ENCODE data around the gene ITPR1. TPM values are rescaled to one million over a fixed set of nuclear protein-coding genes. Genes with fewer than 3 reads are reported as not detected.

Gene ITPR1
- polyA plus RNA-seq, 1 donor from 2014 or later = 2.1 TPM

DNA sequence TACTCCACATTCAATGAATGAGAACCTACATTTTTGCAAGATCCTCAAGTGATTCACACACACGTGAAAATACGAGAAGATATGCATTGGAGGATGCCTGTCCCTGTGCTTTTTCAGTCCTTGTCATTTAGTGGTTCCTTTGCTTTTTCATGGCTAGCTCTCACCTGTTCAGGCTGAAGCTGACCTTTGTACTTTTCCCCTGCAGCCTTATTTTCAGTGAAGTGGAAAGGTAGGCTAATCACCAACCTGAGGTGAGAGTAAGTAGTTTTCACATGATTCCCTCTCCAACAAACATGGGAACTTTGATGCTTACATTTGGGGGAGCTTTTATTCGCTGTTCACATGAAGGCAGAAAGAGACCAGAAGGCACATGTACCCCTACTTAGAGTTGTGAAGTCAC is 8.3 kb downstream of the ITPR1 start:
- no peak for TF ChIP-seq RAD21 (conservative IDR thresholded peaks at IDR 0.05)
- TF ChIP-seq EZH2 (IDR thresholded peaks at IDR 0.05; ENCODE audit: borderline replicate concordance, insufficient read depth, low read length, poor library complexity, severe bottlenecking) = no peak
- TF ChIP-seq MXI1 (conservative IDR thresholded peaks at IDR 0.05; ENCODE audit: poor library complexity, severe bottlenecking) = no peak
- TF ChIP-seq POLR2AphosphoS5 (IDR thresholded peaks at IDR 0.05) = no peak
- TF ChIP-seq REST (IDR thresholded peaks at IDR 0.05; ENCODE audit: borderline replicate concordance) = no peak
- TF ChIP-seq, protein P1, sequence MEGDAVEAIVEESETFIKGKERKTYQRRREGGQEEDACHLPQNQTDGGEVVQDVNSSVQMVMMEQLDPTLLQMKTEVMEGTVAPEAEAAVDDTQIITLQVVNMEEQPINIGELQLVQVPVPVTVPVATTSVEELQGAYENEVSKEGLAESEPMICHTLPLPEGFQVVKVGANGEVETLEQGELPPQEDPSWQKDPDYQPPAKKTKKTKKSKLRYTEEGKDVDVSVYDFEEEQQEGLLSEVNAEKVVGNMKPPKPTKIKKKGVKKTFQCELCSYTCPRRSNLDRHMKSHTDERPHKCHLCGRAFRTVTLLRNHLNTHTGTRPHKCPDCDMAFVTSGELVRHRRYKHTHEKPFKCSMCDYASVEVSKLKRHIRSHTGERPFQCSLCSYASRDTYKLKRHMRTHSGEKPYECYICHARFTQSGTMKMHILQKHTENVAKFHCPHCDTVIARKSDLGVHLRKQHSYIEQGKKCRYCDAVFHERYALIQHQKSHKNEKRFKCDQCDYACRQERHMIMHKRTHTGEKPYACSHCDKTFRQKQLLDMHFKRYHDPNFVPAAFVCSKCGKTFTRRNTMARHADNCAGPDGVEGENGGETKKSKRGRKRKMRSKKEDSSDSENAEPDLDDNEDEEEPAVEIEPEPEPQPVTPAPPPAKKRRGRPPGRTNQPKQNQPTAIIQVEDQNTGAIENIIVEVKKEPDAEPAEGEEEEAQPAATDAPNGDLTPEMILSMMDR (IDR thresholded peaks at IDR 0.05; ENCODE audit: poor library complexity, severe bottlenecking) = no peak
- TF ChIP-seq SMC3 (conservative IDR thresholded peaks at IDR 0.05; ENCODE audit: poor library complexity) = no peak
- TF ChIP-seq EP300 (conservative IDR thresholded peaks at IDR 0.05; ENCODE audit: poor library complexity, severe bottlenecking) = no peak
- no peak overlapping the region for H3K4me2 ChIP-seq (ENCODE audit: low read length)
- H3F3A ChIP-seq (ENCODE audit: insufficient read depth, low read length, poor library complexity, severe bottlenecking) = no peaks in the 10 kb centered on the region
- H2AFZ ChIP-seq (ENCODE audit: low read depth, low read length) = no peak overlapping the region
- H3K9me2 ChIP-seq (ENCODE audit: insufficient read depth, low read length) = no peaks in the 10 kb centered on the region
- no peak overlapping the region for H3K9ac ChIP-seq (ENCODE audit: low read length)
- H3K9me3 ChIP-seq (ENCODE audit: low read length) = no peaks in the 10 kb centered on the region
- H3K79me2 ChIP-seq (replicated peaks; ENCODE audit: insufficient read depth, low read length) = no peaks in the 10 kb centered on the region
- H4K20me1 ChIP-seq (ENCODE audit: insufficient read depth) = no peaks in the 10 kb centered on the region
- H3K4me3 ChIP-seq (ENCODE audit: low read length) = no peak overlapping the region
- no peak overlapping the region for H3K27ac ChIP-seq (ENCODE audit: low read length)
- no peaks in the 10 kb centered on the region for H3K36me3 ChIP-seq (ENCODE audit: insufficient read depth, low read length)
- H3K27me3 ChIP-seq (ENCODE audit: insufficient read depth, low read depth, low read length) = no peaks in the 10 kb centered on the region

GRCh38 chr3:4501927-4502326 is 8.8 kb downstream of the ITPR1 start:
- TF ChIP-seq POLR2AphosphoS5 (IDR thresholded peaks at IDR 0.05) (no peak), REST (IDR thresholded peaks at IDR 0.05; ENCODE audit: borderline replicate concordance) (no peak), SMC3 (conservative IDR thresholded peaks at IDR 0.05; ENCODE audit: poor library complexity) (no peak), MXI1 (conservative IDR thresholded peaks at IDR 0.05; ENCODE audit: poor library complexity, severe bottlenecking) (no peak), RAD21 (conservative IDR thresholded peaks at IDR 0.05) (no peak), TAF1 (IDR thresholded peaks at IDR 0.05; ENCODE audit: low read depth) (no peak), EZH2 (IDR thresholded peaks at IDR 0.05; ENCODE audit: borderline replicate concordance, insufficient read depth, low read length, poor library complexity, severe bottlenecking) (no peak)
- TF ChIP-seq, protein P1 (IDR thresholded peaks at IDR 0.05; ENCODE audit: poor library complexity, severe bottlenecking) = no peak
- Histone ChIP-seq H4K20me1 (ENCODE audit: insufficient read depth) (no peaks in the 10 kb centered on the region), H3K9ac (ENCODE audit: low read length) (no peak overlapping the region), H3K36me3 (ENCODE audit: insufficient read depth, low read length) (no peaks in the 10 kb centered on the region), H3K27ac (ENCODE audit: low read length) (no peak overlapping the region), H3K4me3 (ENCODE audit: low read length) (no peak overlapping the region), H2AFZ (ENCODE audit: low read depth, low read length) (no peak overlapping the region), H3F3A (ENCODE audit: insufficient read depth, low read length, poor library complexity, severe bottlenecking) (no peaks in the 10 kb centered on the region), H3K4me2 (ENCODE audit: low read length) (no peak overlapping the region), H3K9me2 (ENCODE audit: insufficient read depth, low read length) (no peaks in the 10 kb centered on the region), H3K27me3 (ENCODE audit: insufficient read depth, low read depth, low read length) (no peaks in the 10 kb centered on the region), H3K79me2 (replicated peaks; ENCODE audit: insufficient read depth, low read length) (no peaks in the 10 kb centered on the region), H3K9me3 (ENCODE audit: low read length) (no peaks in the 10 kb centered on the region)

Measured in neural cell (in vitro differentiated cells).